ENCODE measurements around the gene C14orf93.

Gene C14orf93

DNA sequence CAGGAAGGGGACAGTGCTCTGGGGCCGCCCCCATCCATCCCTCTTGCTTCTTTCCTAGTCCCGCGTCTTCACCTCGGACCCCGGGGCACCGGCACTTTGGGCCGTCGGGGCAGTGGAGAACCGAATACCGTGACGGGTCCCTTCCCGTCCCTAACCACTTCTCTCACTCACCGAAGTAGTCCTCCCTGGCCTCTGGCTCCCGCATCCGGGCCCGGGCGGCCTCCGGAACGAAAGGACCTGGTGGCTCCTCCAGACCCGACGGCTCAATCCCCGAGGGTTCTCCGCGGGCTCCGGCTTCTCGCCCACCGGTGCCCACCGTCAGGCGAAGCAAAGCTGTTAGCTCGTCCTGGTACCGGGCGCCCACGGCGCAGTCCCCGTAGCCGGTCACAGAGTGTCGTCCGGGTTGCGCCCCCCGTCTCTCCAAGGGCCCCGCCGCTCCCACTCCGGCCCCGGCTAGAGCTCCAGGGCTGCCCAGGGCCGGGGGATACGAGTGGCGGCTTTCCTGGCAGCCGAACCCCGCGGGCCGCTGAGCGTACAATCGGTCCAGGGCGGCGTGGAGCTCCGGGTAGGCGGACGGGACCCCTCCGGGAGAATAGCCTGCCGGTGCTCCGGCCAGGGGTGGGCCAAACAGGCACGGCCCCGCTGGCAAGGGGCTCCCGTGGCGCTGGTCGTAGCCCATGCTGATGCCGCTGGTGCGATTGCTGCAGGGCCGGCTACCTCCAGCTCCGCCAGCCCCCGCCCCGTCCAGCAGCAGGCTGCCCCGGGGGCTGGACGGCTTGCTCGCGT lies 28.7 kb downstream of the C14orf93 start:
- no peaks in the 10 kb centered on the region for H3K9me2 ChIP-seq (replicated peaks; ENCODE audit: low read depth, low read length)
- H3K36me3 ChIP-seq (ENCODE audit: insufficient read depth, low read length): no peaks in the 10 kb centered on the region
- TF ChIP-seq EZH2phosphoT487 (IDR thresholded peaks at IDR 0.05; ENCODE audit: borderline replicate concordance): no peak
- TF ChIP-seq, protein P1, sequence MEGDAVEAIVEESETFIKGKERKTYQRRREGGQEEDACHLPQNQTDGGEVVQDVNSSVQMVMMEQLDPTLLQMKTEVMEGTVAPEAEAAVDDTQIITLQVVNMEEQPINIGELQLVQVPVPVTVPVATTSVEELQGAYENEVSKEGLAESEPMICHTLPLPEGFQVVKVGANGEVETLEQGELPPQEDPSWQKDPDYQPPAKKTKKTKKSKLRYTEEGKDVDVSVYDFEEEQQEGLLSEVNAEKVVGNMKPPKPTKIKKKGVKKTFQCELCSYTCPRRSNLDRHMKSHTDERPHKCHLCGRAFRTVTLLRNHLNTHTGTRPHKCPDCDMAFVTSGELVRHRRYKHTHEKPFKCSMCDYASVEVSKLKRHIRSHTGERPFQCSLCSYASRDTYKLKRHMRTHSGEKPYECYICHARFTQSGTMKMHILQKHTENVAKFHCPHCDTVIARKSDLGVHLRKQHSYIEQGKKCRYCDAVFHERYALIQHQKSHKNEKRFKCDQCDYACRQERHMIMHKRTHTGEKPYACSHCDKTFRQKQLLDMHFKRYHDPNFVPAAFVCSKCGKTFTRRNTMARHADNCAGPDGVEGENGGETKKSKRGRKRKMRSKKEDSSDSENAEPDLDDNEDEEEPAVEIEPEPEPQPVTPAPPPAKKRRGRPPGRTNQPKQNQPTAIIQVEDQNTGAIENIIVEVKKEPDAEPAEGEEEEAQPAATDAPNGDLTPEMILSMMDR (conservative IDR thresholded peaks at IDR 0.05; ENCODE audit: low read length): no peak
- no peaks in the 10 kb centered on the region for H3K9me3 ChIP-seq (ENCODE audit: insufficient read depth, low read depth, low read length)
- H3K79me2 ChIP-seq (ENCODE audit: insufficient read depth, low read length): peaks cover 34% of the 10 kb centered on the region
- no peak overlapping the region; the same call in 1 of the 2 replicates for H2AFZ ChIP-seq (ENCODE audit: low read length)
- peaks cover 28% of the 10 kb centered on the region for H3K4me1 ChIP-seq (ENCODE audit: insufficient read depth, low read length, poor library complexity, severe bottlenecking)
- peak overlapping the region; percentile 100 for H3K4me2 ChIP-seq (ENCODE audit: low read depth, low read length, poor library complexity, severe bottlenecking)
- H3F3A ChIP-seq (ENCODE audit: low read depth): no peaks in the 10 kb centered on the region
- H4K20me1 ChIP-seq (ENCODE audit: insufficient read depth, low read length, poor library complexity, severe bottlenecking): no peaks in the 10 kb centered on the region
- peak overlapping the region; percentile 95 for H3K4me3 ChIP-seq (ENCODE audit: low read length, poor library complexity, severe bottlenecking)
- no peaks in the 10 kb centered on the region for H3K27me3 ChIP-seq (ENCODE audit: insufficient read depth, low read length, poor library complexity, severe bottlenecking)
- H3K9ac ChIP-seq (ENCODE audit: low read depth, low read length, poor library complexity, severe bottlenecking): peak overlapping the region; percentile 87

DNA sequence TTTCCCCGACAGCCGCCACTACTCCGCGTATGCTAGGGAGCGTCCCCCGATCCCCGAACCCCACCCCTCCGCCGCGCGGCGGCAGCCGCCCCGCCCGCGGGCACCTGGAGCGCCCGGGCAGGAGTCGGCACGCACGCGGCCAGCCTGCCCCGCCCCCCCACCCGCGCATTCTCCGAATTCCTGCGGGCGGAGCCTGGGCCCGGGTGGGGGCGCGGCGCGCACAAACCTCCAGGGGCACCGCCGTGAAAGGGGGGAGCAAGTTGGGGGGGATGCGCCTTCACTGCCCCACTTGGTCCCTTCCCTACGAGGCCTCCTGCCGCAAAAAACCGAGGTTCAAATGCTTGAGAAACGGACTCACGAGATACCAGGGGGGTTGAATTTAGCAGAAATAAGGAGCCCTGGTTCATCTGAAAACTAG lies 29.3 kb downstream of the C14orf93 start:
- TF ChIP-seq, protein P1 (conservative IDR thresholded peaks at IDR 0.05; ENCODE audit: low read length): no peak
- no peak for TF ChIP-seq EZH2phosphoT487 (IDR thresholded peaks at IDR 0.05; ENCODE audit: borderline replicate concordance)
- no peaks in the 10 kb centered on the region for H3K9me2 ChIP-seq (replicated peaks; ENCODE audit: low read depth, low read length)
- no peaks in the 10 kb centered on the region for H3K27me3 ChIP-seq (ENCODE audit: insufficient read depth, low read length, poor library complexity, severe bottlenecking)
- H3K9me3 ChIP-seq (ENCODE audit: insufficient read depth, low read depth, low read length): no peaks in the 10 kb centered on the region
- H3K4me3 ChIP-seq (ENCODE audit: low read length, poor library complexity, severe bottlenecking): peak overlapping the region; percentile 95
- H3K4me2 ChIP-seq (ENCODE audit: low read depth, low read length, poor library complexity, severe bottlenecking): peak overlapping the region; percentile 100
- no peaks in the 10 kb centered on the region for H3F3A ChIP-seq (ENCODE audit: low read depth)
- peaks cover 28% of the 10 kb centered on the region for H3K4me1 ChIP-seq (ENCODE audit: insufficient read depth, low read length, poor library complexity, severe bottlenecking)
- peaks cover 34% of the 10 kb centered on the region for H3K79me2 ChIP-seq (ENCODE audit: insufficient read depth, low read length)
- H4K20me1 ChIP-seq (ENCODE audit: insufficient read depth, low read length, poor library complexity, severe bottlenecking): no peaks in the 10 kb centered on the region
- peak overlapping the region; percentile 87 for H3K9ac ChIP-seq (ENCODE audit: low read depth, low read length, poor library complexity, severe bottlenecking)
- H2AFZ ChIP-seq (ENCODE audit: low read length): 0 out of 2 replicates have a peak overlapping the region, but pooled peaks have one; percentile 46
- no peaks in the 10 kb centered on the region for H3K36me3 ChIP-seq (ENCODE audit: insufficient read depth, low read length)

DNA sequence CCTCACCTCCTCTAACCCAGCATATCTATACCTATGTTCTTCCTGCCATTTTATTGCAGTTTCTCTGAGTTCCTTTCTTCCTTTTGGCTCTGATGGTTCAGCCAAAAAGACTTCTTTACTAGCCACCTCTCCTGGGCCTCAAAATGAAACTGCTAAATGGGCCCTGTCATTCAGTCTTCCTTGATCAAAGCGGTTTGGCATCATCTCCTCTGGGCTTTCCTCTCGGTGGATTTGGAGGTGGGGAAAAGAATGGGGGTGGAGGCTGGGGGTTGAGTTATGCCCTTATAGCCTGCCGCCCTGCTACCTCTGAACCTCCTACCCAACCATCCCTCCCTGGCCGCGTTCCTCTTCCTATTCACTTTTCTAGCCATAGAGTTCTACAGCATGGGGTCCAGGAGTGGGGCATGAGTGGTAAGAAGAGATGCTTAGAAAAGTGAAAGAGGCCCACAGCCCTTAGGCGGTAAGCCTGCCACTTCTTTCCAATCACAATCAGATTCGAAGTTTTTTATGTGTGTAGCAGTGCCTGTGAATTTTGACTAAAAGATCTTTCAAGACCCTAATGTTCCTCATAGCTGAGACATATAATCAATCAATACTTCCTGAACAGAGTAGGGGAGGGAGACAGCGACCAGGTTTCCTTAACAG lies 30.1 kb downstream of the C14orf93 start:
- peak overlapping the region; percentile 95 for H3K4me3 ChIP-seq (ENCODE audit: low read length, poor library complexity, severe bottlenecking)
- peak overlapping the region; percentile 64 for H3K9ac ChIP-seq (ENCODE audit: low read depth, low read length, poor library complexity, severe bottlenecking)
- no peaks in the 10 kb centered on the region for H3K36me3 ChIP-seq (ENCODE audit: insufficient read depth, low read length)
- H3K27me3 ChIP-seq (ENCODE audit: insufficient read depth, low read length, poor library complexity, severe bottlenecking): no peaks in the 10 kb centered on the region
- no peaks in the 10 kb centered on the region for H3F3A ChIP-seq (ENCODE audit: low read depth)
- H3K9me2 ChIP-seq (replicated peaks; ENCODE audit: low read depth, low read length): no peaks in the 10 kb centered on the region
- TF ChIP-seq, protein P1 (conservative IDR thresholded peaks at IDR 0.05; ENCODE audit: low read length): no peak
- TF ChIP-seq EZH2phosphoT487 (IDR thresholded peaks at IDR 0.05; ENCODE audit: borderline replicate concordance): no peak
- peak overlapping the region; percentile 100 for H3K4me2 ChIP-seq (ENCODE audit: low read depth, low read length, poor library complexity, severe bottlenecking)
- H4K20me1 ChIP-seq (ENCODE audit: insufficient read depth, low read length, poor library complexity, severe bottlenecking): no peaks in the 10 kb centered on the region
- H3K4me1 ChIP-seq (ENCODE audit: insufficient read depth, low read length, poor library complexity, severe bottlenecking): peaks cover 28% of the 10 kb centered on the region
- H2AFZ ChIP-seq (ENCODE audit: low read length): peak overlapping the region; percentile 46; the same call in 1 of the 2 replicates
- peaks cover 34% of the 10 kb centered on the region for H3K79me2 ChIP-seq (ENCODE audit: insufficient read depth, low read length)
- H3K9me3 ChIP-seq (ENCODE audit: insufficient read depth, low read depth, low read length): no peaks in the 10 kb centered on the region
